HG03442 (cell line): Measurements from ENCODE around the gene LEFTY2.
"Not testable (repeated sequence)": the region's sequence is repeated elsewhere in the genome, so short reads cannot be mapped to it uniquely, and the experiment has no call there.

ENCODE experiments used
- ATAC-seq: cut with Tn5 transposase; IDR thresholded peaks from one replicate; pipeline ENCODE4 v1.9.1; 2021; ENCODE audit warnings: mild to moderate bottlenecking, moderate library complexity; ENCODE audit not compliant: unreplicated experiment

The LEFTY2 gene

DNA sequence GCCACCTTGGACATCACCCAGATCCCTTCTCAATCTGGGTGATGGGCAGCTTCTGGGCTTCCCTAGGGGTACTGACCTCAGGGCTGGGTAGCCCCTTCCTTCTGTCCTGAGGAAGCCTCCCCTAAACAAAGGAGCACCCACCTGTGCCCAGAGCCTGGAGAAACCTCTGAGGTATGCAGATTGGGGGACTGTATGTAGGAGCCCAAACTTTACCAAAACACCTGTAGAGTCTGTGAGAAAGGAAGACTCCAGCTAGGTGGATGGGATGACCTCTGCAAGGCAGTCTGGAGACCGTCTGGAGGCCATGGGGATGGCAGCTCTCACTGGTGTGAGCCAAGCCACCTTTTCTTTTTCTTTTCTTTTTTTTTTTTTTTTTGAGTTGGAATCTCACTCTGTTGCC lies 13.7 kb upstream of the LEFTY2 start:
- ATAC-seq = no peak

DNA sequence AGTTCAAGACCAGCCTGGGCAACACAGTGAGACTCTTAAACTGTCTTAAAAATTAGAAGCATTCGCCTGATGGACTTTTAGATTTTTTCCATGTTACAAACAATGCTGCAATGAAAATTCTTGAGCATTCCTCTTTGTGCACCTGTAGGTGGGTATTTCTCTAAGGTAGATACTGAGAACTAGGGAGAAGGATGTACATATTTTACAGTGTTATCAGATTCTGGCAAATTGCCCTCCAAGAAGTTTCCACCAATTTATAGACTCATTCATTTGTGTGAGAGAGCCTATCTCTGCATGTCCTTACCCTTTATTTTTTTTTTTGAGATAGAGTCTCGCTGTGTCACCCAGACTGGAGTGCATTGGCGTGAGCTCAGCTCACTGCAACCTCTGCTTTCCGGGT lies 12.3 kb upstream of the LEFTY2 start:
- ATAC-seq = no peak

DNA sequence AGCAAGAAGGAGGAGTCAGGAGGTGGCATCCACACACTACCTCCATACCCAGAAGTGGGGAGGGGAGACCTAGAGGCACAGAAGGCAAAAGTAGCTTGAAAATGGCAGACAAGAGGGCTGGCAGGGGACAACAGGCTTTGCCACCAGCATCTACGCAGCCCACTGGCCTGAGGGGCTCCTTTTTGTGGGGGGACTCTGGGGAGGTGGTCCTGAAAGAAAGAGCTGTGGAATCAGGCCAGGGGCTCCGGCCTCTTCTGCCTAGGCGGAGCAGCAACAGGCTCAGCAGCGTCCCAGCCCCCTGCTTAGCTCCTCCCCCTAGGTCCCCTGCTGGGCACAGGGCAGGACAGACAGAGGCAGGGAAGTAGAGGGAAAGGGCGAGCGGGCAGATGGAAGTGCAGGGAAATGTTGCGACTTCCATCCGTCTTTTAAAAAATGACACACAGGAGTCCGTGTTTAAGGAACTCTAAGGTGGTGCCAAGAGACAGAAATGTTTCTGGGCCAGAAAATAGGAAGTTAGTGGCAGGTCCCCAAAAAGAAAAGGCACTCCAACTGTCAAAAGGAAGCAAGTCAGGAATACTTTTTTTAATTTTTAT lies 10.0 kb upstream of the LEFTY2 start:
- no peak for ATAC-seq

DNA sequence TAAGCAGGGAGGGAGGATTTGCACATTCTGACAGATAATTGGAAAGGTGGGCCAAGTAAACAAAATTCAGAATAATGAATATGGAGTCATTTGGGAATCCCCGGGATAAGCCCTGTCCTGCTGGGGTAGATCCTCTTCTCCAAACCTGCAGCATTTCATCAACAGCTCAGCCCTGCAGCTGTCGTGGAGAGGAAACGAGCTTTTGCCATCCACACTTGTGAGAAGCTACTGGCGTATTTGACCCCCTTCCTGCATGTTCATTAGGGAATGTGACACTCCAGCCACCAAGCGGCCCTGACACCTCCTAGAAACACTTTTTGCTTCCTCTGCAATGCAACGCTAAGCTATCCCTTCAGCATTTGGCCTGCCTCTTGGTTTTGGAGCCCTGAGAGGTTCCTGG lies 8.0 kb upstream of the LEFTY2 start:
- no peak for ATAC-seq

DNA sequence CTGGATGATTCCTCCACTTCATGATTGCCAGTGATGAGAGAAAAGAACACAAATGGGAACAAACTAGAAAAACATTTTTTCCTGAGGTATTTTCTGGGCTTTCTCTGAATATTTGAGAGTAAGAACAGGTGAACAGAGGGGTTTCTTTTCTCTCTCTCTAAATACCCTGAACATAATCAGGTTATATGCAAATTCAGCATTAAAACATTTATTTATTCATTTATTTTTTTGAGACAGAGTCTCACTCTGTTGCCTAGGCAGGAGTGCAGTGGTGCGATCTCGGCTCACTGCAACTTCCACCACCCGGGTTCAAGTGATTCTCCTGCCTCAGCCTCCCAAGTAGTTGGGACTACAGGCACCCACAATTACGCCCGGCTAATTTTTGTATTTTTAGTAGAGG lies 5.8 kb upstream of the LEFTY2 start:
- ATAC-seq = no peak

DNA sequence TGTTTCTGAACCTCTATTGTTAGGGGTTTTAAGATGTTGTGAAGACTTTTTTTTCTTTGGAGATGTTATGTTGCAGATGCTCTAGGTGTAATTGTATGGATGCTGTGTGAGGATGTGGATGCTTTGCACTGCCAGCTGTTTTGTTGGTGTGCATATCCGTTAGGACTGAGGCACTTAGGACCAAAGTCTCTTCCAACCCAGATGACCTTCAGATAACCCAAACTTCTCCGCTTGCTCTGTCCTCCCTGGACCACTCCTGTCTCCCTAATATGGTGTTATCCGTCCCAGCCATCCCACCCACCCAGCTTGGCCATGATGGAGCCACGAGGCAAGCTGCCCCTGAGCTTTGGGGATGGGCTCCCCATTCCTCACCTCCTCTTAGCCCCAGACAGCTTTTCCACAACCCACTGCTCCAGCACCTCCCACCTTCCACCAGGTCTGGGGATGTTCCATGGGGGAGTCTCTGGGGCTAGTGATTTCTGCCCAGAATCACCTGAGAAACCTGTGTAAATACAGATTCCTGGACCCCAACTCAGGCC lies 5.1 kb upstream of the LEFTY2 start:
- ATAC-seq = no peak

DNA sequence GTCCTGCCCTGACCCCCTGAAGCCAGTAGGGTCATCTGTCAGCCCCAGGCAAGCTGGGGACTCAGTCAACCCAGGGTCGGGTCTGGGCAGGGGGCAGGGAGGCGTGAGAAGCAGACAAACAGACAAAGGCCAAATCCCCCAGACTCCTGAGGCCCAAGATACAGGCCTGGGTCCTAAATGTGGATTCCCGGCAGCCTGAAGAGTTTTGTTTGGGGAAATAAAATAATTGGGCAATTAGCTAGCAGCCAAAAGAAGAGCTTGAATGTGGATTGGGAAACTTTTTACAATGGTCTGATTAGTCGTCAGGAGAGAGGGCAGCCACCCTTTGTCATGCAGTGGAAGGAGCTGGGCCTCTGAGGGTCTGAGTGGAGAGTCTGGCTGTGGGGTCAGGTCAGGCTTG lies 4.5 kb upstream of the LEFTY2 start:
- no peak for ATAC-seq

DNA sequence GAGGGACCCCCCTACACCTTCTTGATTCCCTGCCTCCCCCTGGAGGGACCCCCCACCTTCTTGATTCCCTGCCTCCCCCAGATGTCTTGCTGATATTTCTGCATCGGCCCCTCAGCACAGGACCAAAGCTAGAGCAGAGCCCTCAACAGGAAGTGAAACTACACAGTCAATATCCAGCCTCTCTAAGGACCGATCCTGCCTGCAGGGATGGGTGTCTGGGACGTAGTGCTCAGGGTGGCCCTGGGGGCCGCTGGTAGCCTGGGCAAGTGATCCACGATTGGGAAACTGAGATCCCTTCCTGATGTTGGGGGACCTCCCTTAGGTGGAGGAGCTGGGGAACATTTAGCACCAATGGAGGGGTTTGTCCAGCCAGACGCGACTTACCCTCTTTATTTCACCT lies 3.9 kb upstream of the LEFTY2 start:
- peak; percentile 70 for ATAC-seq

DNA sequence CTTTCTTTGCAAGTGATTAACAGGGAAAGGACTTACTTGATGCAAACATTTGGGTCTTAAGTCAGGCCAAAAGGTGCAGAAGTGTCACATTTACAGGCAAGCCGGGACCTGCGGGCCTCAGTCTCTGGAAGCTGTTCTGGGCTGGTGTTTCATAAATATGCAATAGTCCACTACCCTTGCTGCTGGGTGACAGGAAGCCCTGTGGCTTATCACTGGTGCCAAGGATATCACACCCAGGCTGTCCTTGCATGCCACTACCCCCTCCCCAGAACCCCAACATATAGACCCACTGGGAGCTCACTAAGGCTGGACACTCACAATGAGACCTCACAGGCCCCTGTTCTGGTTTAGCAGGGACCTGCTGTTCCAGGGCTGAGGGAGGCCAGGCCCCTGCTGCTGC lies 3.4 kb upstream of the LEFTY2 start:
- ATAC-seq = no peak

DNA sequence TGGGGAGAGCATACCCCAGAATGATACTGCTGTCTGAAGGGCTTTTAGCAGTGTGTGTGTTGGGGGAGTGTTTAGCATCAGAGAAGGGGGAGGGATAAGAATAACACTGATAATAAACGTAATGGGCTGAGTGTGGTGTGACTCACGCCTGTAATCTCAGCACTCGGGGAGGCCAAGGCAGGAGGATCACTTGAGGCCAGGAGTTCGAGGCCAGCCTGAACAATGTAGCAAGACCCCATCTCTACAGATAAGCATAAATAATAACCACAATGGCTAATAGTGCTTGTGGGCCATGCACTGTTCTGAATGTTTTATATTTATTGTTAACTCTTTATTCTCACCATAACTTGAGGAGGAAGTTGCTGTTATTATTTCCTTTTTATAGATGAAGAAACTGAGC lies 2.6 kb upstream of the LEFTY2 start:
- no peak for ATAC-seq

DNA sequence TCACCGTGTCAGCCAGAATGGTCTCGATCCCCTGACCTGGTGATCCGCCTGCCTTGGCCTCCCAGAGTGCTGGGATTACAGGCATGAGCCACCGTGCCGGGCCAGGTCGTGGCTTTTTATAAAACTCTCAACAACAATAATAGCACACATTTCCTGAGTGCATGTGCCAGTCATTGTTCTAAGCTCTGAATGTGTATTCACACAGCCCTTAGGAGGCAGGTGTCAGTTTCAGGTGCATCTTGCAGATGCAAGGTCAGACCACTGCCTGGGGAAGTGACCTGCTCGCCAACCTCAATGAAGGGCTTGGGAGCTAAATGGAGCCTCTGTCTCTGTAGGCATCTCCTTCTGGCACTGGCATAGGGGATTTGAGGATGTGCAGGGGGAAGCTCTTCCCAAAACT lies 1.6 kb upstream of the LEFTY2 start:
- ATAC-seq = peak; percentile 73

DNA sequence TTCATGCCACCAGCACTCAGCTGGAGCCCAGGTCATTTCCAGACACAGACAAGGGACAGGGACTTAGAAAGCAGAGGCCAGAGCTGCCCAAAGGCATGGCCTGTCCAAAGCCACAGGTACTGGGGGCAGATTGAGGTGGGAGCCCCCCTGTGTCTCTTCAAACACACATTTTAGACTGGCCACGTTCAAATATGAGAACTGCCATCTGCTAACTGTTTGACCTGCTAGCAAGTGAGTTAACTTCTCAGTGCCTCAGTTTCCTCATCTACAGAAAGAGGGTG lies 862 bp upstream of the LEFTY2 start:
- ATAC-seq = no peak

DNA sequence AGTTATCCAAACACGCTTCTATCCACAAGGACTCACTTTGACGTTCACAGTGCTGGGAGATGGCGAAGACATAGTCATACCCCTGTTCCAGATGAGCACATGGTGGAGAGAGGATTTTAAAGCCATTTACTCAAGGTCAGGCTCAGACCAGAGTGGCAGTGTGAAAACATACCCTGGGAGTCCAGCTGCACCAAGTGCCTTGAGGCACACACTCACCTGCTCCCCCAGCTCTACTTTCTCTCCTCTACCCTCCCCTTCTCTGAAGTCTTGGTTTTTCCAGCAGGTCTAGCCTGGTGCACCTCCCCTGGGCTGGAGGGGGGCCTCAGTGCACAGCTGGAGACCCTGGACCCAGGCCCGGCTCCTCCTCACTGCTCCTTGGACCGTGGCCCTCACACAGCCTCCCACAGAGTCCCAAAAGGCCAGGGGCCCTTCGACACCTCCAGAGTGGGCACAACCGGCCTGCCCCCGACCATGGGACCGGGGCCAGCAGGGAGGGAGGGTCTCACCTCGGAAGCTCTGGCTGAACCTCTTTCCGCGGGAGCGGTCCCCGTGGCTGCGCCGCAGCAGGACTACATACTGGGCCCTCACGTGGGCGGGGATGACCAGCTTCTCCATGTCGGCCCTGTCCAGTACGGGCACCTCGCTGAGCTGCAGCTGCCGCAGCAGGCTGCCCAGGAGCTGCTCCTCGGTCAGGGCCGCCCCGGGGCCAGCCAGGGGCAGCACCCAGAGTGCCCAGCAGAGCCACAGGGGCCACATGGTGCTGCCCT lies 452 bp downstream of the LEFTY2 start:
- ATAC-seq = no peak

DNA sequence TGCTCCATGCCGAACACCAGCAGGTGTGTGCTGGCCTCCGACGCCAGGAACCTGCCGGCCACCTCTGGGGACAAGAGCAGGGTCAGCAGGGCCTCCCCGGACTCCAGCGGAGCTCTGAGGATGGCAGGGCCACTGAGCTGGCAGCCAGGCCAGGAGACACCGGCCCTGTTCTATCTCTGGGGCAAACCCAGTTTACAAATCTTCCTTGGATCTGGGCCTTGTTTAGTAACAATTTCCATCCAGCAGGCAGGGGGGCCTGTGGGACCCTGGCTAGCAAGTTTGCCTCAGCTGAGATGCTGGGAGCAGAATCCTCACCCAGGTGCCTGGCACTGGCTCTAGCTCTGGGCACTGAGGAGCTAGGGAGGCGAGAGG lies 1.1 kb downstream of the LEFTY2 start:
- ATAC-seq = not testable (repeated sequence)

DNA sequence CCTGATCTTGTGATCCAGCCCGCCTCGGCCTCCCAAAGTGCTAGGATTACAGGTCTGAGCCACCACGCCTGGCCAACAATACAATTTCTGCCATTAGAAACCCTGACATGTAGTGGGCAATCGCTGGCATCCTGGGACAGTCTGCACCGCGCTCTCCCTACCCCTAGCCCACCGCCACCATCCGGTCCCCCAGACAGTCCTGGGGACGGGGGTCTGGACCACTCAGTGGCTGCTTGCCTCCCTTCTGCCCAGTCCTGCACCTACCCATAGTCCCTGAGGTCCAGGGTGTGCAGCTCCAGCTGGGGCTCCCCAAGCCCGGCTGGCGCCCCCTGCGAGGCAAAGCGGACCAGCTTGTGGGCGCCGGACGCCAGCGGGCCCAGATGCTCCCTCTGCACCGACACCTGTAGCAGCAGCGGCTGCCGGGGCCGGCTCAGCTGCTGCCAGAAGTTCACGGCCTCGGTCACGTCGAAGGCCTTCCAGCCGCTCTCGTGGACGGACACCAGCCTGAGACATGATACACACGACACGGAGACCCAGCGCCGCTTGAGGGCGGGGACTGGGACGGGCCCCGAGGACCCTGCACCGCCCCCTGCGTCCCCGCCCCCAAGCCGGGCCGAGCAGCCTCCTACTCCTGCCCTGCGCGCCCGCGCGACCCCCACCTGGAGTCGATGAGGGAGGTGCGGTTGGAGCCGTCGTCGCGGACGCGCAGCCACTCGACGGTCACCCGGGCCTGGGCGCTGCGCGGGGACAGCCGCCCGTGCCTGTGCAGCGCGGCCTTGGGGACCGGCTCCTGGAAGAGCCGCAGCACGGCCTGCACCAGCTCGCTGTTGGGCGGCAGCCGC lies 1.7 kb downstream of the LEFTY2 start:
- not testable (repeated sequence) for ATAC-seq

DNA sequence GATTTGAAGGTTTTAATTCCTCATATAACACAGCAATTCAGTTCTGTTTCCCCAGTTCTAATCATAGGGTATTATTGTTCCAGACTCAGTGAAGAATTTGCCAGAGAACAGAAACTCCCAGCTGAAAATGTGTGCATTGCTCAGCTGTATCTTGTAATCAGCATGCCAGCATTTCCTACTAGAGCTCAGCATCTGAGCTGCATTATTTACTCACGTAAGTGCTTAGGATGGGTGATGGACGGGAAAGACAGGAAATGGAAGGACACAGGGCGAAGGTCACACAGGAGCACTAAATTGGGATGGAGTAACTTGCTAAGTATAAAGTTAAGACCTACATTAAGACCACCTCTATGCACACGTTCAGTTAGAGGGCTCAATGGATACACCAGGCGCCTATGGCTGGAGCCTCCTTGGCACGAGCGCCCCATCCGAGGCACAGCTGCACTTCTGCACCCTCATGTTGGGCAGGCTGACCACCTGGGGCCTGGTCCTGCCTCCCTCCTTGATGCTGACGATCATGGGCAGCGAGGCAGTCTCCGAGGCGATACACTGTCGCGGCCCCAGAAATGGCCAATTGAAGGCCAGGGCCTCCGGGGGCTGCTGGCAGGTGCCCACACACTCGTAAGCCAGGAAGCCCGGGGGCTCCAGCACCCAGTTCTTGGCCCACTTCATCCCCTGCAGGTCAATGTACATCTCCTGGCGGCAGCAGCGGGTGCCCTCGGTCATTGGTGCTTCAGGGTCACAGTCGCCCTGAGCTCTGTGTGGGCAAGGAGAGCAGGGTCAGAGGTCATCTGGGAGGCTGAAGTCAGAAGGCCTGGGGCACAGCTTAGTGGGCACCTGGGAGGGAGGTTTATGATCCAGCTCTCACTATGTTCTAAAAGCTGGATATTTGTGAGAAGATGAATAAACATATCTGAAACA lies 3.7 kb downstream of the LEFTY2 start:
- ATAC-seq = no peak

DNA sequence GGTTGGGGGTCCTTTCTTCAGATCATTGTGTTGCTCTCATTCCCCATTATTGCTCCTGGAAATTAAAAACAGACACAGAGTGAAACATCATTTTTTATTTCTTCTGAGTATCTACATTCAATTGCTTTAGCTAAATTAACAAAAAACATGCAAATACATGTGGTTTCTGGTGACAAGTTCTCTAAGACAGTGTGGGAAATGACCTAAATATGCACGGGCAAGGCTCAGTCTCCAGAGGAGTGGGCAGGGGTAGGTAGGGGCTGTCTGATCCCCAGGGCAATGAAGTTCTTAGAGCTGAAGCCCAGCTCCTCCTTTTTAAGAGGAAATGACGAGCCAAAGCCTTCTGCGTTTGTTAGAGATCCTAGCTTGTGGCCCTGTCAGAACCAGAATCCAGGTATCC lies 4.5 kb downstream of the LEFTY2 start:
- no peak for ATAC-seq

DNA sequence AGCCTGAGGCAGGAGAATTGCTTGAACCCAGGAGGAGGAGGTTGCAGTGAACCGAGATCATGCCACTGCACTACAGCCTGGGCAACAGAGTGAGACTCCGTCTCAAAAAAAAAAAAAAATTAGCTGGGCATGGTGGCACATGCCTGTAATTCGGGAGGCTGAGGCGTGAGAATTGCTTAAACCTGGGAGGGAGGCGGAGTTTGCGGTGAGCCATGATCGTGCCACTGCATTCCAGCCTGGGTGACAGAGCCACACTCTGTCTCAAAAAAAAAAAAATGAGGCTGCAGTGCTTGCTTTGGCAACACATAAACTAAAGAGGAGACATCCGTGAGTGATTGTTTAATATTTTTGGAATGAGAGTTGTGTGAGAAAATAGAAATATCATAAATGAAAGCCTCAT lies 4.9 kb downstream of the LEFTY2 start:
- not testable (repeated sequence) for ATAC-seq

DNA sequence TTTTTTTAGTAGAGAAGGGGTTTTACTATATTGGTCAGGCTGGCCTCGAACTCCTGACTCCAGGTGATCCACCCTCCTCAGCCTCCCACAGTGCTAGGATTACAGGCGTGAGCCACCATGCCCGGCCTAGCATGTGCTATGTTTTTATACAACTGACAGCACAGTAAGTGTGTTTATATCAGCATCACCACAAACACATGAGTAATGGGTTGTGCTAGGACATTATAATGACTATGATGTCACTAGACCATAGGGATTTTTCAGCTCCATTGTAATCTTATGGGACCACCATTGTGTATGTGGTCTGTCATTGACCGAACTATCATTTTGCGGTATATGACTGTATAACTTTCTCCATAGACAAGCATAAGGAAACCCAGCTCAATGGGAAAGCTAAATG lies 6.3 kb downstream of the LEFTY2 start:
- no peak for ATAC-seq

DNA sequence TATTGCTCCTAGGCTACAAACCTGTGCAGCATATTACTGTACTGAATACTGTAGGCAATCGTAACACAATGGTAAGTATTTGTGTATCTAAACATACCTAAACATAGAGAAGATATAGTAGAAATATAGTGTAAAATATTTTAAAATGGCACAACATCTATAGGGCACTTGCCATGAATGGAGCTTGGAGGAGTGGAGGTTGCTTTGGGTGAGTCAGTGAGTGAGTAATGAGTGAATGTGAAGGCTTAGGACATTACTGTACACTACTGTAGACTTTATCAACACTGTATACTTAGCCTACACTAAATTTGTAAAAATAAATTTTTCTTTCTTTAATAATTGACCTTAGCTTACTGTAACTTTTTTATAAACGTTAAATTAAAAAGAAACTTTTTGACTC lies 7.9 kb downstream of the LEFTY2 start:
- no peak for ATAC-seq
